GM18867 (cell line): ENCODE results near the gene WDR13.
"Not testable (repeated sequence)": the region's sequence is repeated elsewhere in the genome, so short reads cannot be mapped to it uniquely, and the experiment has no call there.

Source experiments
- ATAC-seq: cut with Tn5 transposase; IDR thresholded peaks from one replicate; pipeline ENCODE4 v1.9.1; 2021; ENCODE audit warnings: mild to moderate bottlenecking, moderate library complexity; ENCODE audit not compliant: unreplicated experiment

WDR13 gene

GRCh38 chrX:48597353-48598264 lies at the start of gene WDR13:
TSS of gene WDR13 (plus strand) at chrX:48597492. CDS start at chrX:48597997, 505 bp downstream.
- ATAC-seq = peak; percentile 74

GRCh38 chrX:48548871-48549270 lies 48.4 kb upstream of the WDR13 start:
- ATAC-seq = no peak

GRCh38 chrX:48555731-48556325 lies 41.5 kb upstream of the WDR13 start:
- ATAC-seq = not testable (repeated sequence)

GRCh38 chrX:48558271-48558670 lies 39.0 kb upstream of the WDR13 start:
- no peak for ATAC-seq

GRCh38 chrX:48559636-48560035 lies 37.7 kb upstream of the WDR13 start:
- no peak for ATAC-seq

- no peak for ATAC-seq
These were observed 37.2 kb upstream of the WDR13 start for GRCh38 chrX:48560056-48560455.

- no peak for ATAC-seq
These were observed 36.6 kb upstream of the WDR13 start for GRCh38 chrX:48560681-48561080.

- peak; percentile 38 for ATAC-seq
These were observed 27.3 kb upstream of the WDR13 start for GRCh38 chrX:48569958-48570357.

- no peak for ATAC-seq
These were observed 23.5 kb upstream of the WDR13 start for GRCh38 chrX:48573690-48574269.

GRCh38 chrX:48574270-48575266 lies 22.7 kb upstream of the WDR13 start, which contains the start of gene RBM3:
TSS of gene RBM3 (plus strand) at chrX:48574484. CDS start at chrX:48575181, 697 bp downstream.
- ATAC-seq = peak; percentile 87

GRCh38 chrX:48575642-48576041 lies 21.6 kb upstream of the WDR13 start:
- no peak for ATAC-seq

GRCh38 chrX:48576108-48576507 lies 21.2 kb upstream of the WDR13 start:
- no peak for ATAC-seq

- ATAC-seq = no peak
These were observed 18.6 kb upstream of the WDR13 start for GRCh38 chrX:48578661-48579128.

GRCh38 chrX:48579259-48579658 lies 18.0 kb upstream of the WDR13 start:
- ATAC-seq = no peak

GRCh38 chrX:48580662-48581061 lies 16.6 kb upstream of the WDR13 start:
- ATAC-seq = no peak

- no peak for ATAC-seq
These were observed 12.6 kb upstream of the WDR13 start for GRCh38 chrX:48584698-48585097.

- ATAC-seq = no peak
These were observed 7.7 kb upstream of the WDR13 start for GRCh38 chrX:48589482-48590162.

- no peak for ATAC-seq
These were observed 6.8 kb upstream of the WDR13 start for GRCh38 chrX:48590203-48591103.

- ATAC-seq = no peak
These were observed 6.0 kb upstream of the WDR13 start for GRCh38 chrX:48591255-48591791.
